ENCODE results near the gene SARS1.

The SARS1 gene

DNA sequence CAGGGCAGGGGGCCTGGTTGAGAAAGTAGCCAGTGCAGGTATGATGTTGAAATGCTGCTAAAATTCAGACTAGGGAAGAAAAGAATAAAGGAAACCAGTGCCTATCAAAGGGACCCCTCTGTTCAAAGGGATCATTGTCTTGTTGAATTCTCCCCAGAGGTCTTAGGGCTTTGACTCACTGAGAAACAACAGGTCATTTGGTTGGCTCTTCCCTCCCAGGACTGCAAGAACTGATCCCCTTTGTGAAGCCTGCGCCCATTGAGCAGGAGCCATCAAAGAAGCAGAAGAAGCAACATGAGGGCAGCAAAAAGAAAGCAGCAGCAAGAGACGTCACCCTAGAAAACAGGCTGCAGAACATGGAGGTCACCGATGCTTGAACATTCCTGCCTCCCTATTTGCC, 23.8 kb downstream of the SARS1 start:
- H3K36me3 ChIP-seq (ENCODE audit: insufficient read depth, low read length), result peaks cover 53% of the 10 kb centered on the region; the same call in 1 of the 2 replicates
- TF ChIP-seq, protein P1, sequence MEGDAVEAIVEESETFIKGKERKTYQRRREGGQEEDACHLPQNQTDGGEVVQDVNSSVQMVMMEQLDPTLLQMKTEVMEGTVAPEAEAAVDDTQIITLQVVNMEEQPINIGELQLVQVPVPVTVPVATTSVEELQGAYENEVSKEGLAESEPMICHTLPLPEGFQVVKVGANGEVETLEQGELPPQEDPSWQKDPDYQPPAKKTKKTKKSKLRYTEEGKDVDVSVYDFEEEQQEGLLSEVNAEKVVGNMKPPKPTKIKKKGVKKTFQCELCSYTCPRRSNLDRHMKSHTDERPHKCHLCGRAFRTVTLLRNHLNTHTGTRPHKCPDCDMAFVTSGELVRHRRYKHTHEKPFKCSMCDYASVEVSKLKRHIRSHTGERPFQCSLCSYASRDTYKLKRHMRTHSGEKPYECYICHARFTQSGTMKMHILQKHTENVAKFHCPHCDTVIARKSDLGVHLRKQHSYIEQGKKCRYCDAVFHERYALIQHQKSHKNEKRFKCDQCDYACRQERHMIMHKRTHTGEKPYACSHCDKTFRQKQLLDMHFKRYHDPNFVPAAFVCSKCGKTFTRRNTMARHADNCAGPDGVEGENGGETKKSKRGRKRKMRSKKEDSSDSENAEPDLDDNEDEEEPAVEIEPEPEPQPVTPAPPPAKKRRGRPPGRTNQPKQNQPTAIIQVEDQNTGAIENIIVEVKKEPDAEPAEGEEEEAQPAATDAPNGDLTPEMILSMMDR (conservative IDR thresholded peaks at IDR 0.05; ENCODE audit: low read length), result no peak
- no peak for TF ChIP-seq EZH2phosphoT487 (IDR thresholded peaks at IDR 0.05; ENCODE audit: borderline replicate concordance)

DNA sequence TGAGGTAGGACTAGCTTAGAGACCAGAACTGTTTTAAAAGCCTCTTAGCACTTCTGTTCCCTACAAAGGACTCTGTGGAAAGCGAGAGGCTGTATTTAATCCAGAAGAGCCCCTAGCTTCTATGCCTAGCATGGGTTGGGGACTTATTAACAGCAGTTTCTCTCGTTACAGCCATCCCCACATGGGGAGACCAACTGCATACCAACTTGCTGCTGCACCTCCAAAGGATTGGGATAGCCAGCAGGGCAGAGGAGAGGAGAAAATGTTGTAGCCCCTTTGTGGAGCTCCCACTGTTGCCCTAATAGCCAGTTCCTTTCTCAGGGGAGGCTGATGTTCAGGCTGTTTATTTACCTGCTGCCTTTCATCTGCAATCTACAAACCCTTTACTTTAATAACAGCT, 24.7 kb downstream of the SARS1 start:
- Histone ChIP-seq H4K20me1 (ENCODE audit: insufficient read depth, low read length, poor library complexity, severe bottlenecking) (no peaks in the 10 kb centered on the region), H3K9me2 (replicated peaks; ENCODE audit: low read depth, low read length) (no peaks in the 10 kb centered on the region), H2AFZ (ENCODE audit: low read length) (no peak overlapping the region), H3K9me3 (ENCODE audit: insufficient read depth, low read depth, low read length) (no peaks in the 10 kb centered on the region), H3K4me3 (ENCODE audit: low read length, poor library complexity, severe bottlenecking) (no peak overlapping the region), H3K4me1 (ENCODE audit: insufficient read depth, low read length, poor library complexity, severe bottlenecking) (no peaks in the 10 kb centered on the region), H3K4me2 (ENCODE audit: low read depth, low read length, poor library complexity, severe bottlenecking) (no peak overlapping the region), H3K9ac (ENCODE audit: low read depth, low read length, poor library complexity, severe bottlenecking) (no peak overlapping the region), H3F3A (ENCODE audit: low read depth) (no peaks in the 10 kb centered on the region), H3K27me3 (ENCODE audit: insufficient read depth, low read length, poor library complexity, severe bottlenecking) (no peaks in the 10 kb centered on the region), H3K79me2 (ENCODE audit: insufficient read depth, low read length) (no peaks in the 10 kb centered on the region), H3K36me3 (ENCODE audit: insufficient read depth, low read length) (peaks cover 49% of the 10 kb centered on the region; the same call in 1 of the 2 replicates)
- TF ChIP-seq, protein P1 (conservative IDR thresholded peaks at IDR 0.05; ENCODE audit: low read length), result no peak

More for the DNA sequence above, 23.8 kb downstream of the SARS1 start:
- H3K9me3 ChIP-seq (ENCODE audit: insufficient read depth, low read depth, low read length), result no peaks in the 10 kb centered on the region
- no peaks in the 10 kb centered on the region for H4K20me1 ChIP-seq (ENCODE audit: insufficient read depth, low read length, poor library complexity, severe bottlenecking)
- H3K4me3 ChIP-seq (ENCODE audit: low read length, poor library complexity, severe bottlenecking), result no peak overlapping the region
- no peaks in the 10 kb centered on the region for H3K4me1 ChIP-seq (ENCODE audit: insufficient read depth, low read length, poor library complexity, severe bottlenecking)
- no peaks in the 10 kb centered on the region for H3F3A ChIP-seq (ENCODE audit: low read depth)
- no peak overlapping the region for H2AFZ ChIP-seq (ENCODE audit: low read length)
- no peak overlapping the region for H3K4me2 ChIP-seq (ENCODE audit: low read depth, low read length, poor library complexity, severe bottlenecking)
- H3K9me2 ChIP-seq (replicated peaks; ENCODE audit: low read depth, low read length), result no peaks in the 10 kb centered on the region
- no peaks in the 10 kb centered on the region for H3K27me3 ChIP-seq (ENCODE audit: insufficient read depth, low read length, poor library complexity, severe bottlenecking)
- no peak overlapping the region for H3K9ac ChIP-seq (ENCODE audit: low read depth, low read length, poor library complexity, severe bottlenecking)
- H3K79me2 ChIP-seq (ENCODE audit: insufficient read depth, low read length), result no peaks in the 10 kb centered on the region

DNA sequence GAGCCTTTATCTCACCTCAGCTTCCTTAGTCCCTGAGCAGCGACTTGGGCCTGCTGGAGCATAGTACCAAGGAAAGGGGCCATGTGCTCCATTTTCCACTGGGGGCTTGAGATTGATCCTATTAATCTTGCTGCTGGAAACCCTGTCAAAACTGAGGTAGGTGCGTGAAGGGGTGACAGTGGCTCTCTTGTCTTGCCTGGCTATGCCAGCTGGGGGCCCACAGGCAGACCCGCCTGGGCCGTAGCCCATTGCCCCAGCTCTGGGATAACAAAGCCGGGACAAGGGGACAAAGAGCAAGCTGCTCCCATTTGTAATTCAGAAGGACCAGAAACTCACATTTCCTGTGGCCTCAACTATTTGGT, 25.3 kb downstream of the SARS1 start:
- H2AFZ ChIP-seq (ENCODE audit: low read length), result no peak overlapping the region
- no peaks in the 10 kb centered on the region for H3K27me3 ChIP-seq (ENCODE audit: insufficient read depth, low read length, poor library complexity, severe bottlenecking)
- H3F3A ChIP-seq (ENCODE audit: low read depth), result no peaks in the 10 kb centered on the region
- H4K20me1 ChIP-seq (ENCODE audit: insufficient read depth, low read length, poor library complexity, severe bottlenecking), result no peaks in the 10 kb centered on the region
- H3K4me1 ChIP-seq (ENCODE audit: insufficient read depth, low read length, poor library complexity, severe bottlenecking), result no peaks in the 10 kb centered on the region
- H3K9me3 ChIP-seq (ENCODE audit: insufficient read depth, low read depth, low read length), result no peaks in the 10 kb centered on the region
- no peak for TF ChIP-seq EZH2phosphoT487 (IDR thresholded peaks at IDR 0.05; ENCODE audit: borderline replicate concordance)
- TF ChIP-seq, protein P1 (conservative IDR thresholded peaks at IDR 0.05; ENCODE audit: low read length), result no peak
- no peaks in the 10 kb centered on the region for H3K9me2 ChIP-seq (replicated peaks; ENCODE audit: low read depth, low read length)
- H3K4me2 ChIP-seq (ENCODE audit: low read depth, low read length, poor library complexity, severe bottlenecking), result no peak overlapping the region
- no peak overlapping the region for H3K4me3 ChIP-seq (ENCODE audit: low read length, poor library complexity, severe bottlenecking)
- H3K9ac ChIP-seq (ENCODE audit: low read depth, low read length, poor library complexity, severe bottlenecking), result no peak overlapping the region
- H3K79me2 ChIP-seq (ENCODE audit: insufficient read depth, low read length), result no peaks in the 10 kb centered on the region
- H3K36me3 ChIP-seq (ENCODE audit: insufficient read depth, low read length), result peaks cover 49% of the 10 kb centered on the region; the same call in 1 of the 2 replicates

Measured in Loucy (cell line).